AG04450 (cell line): ENCODE results near the gene RIF1. TPM values are rescaled to one million over a fixed set of nuclear protein-coding genes. Genes with fewer than 3 reads are reported as not detected.
"Not testable (repeated sequence)": the region's sequence is repeated elsewhere in the genome, so short reads cannot be mapped to it uniquely, and the experiment has no call there.

Experiments
- CTCF ChIA-PET: fragments of 300-600, 350-600 bp; formaldehyde crosslinking; extraction: SDS; loops from one replicate; lab custom pipeline; 2022; ENCODE audit warnings: antibody characterized with exemption, inconsistent platforms; lab: Charles Lee
- POLR2A ChIA-PET: fragments of 350-600 bp; formaldehyde crosslinking; extraction: SDS; loops from one replicate; lab custom pipeline; 2021; ENCODE audit warnings: antibody characterized with exemption, inconsistent platforms; lab: Yijun Ruan, JAX
- DNase-seq: peaks from one replicate; pipeline ENCODE4 v3.0.0-alpha.2; 2011; ENCODE audit warnings: low read depth, low spot score
- H3K27ac ChIP-seq: one replicate; pipeline ENCODE4 v1.5.1; 2012; ENCODE audit warnings: low read depth, low read length, control low read depth
- H3K27me3 ChIP-seq: one replicate; pipeline ENCODE4 v1.6.0; 2012; ENCODE audit warnings: low read length; ENCODE audit not compliant: control insufficient read depth, insufficient read depth
- H3K4me3 ChIP-seq: 2 replicates; pipeline ENCODE4 v1.5.1; 2011; ENCODE audit warnings: mild to moderate bottlenecking, low read depth, low read length, control low read depth
- H3K9me3 ChIP-seq: 2 replicates; pipeline ENCODE4 v1.5.1; 2012; ENCODE audit warnings: low read length; ENCODE audit not compliant: control insufficient read depth, insufficient read depth
- CTCF ChIP-seq: IDR thresholded peaks from 2 replicates; pipeline ENCODE4 v1.5.1; 2011; ENCODE audit warnings: low read depth, low read length, control low read depth, inconsistent platforms
- polyA plus RNA-seq: library from polyadenylated mRNA; depleted of rRNA; stranded (reverse); fragments of >200 nt; gene quantifications from 2 replicates; pipeline ENCODE4 v1.2.3, GENCODE V29; 2011

Gene RIF1
- polyA plus RNA-seq, 1 experiment, result 15.0 TPM

- CTCF ChIA-PET, result interaction anchor here (0.6 to 1.2 kb wide), 13 partner anchors 9 to 160 kb away, joined by 3 to 11 read pairs (median 4); no protein-coding TSS in a partner anchor
- POLR2A ChIA-PET, result interaction anchor here (0.6 to 1.1 kb wide), 6 partner anchors 8 to 1266 kb away, joined by 3 to 8 read pairs (median 6); partner anchors contain the start of gene NMI
- no peaks in the 10 kb centered on the region for H3K27me3 ChIP-seq
- no peak for DNase-seq
- no peak for TF ChIP-seq CTCF
- no peaks in the 10 kb centered on the region; the same call in 1 of the 2 replicates for H3K9me3 ChIP-seq
- H3K4me3 ChIP-seq, result peak overlapping the region; percentile 96
- peak overlapping the region; percentile 90 for H3K27ac ChIP-seq
Observed at GRCh38 chr2:151410485-151410834, 758 bp downstream of the RIF1 start.

DNA sequence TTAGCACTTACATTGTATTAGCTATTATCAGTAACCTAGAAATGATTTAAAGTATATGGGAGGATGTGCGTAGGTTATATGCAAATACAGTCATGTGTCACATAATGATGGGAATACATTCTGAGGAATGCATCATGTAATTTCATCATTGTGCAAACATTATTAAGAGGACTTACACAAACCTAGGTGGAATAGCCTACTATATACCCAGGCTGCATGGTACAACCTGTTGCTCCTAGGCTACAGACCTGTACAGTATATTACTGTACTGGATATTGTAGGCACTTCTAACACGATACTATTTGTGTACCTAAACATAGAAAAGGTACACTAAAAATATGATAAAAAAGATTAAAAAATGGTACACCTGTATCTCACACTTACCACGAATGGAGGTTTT lies 7.9 kb downstream of the RIF1 start:
- POLR2A ChIA-PET, result interaction anchor here (0.6 kb wide), 2 partner anchors 8 to 22 kb away, joined by 3 to 5 read pairs; no protein-coding TSS in a partner anchor
- Histone ChIP-seq H3K4me3 (no peak overlapping the region), H3K9me3 (no peaks in the 10 kb centered on the region), H3K27ac (no peak overlapping the region), H3K27me3 (no peaks in the 10 kb centered on the region)
- CTCF ChIA-PET, result no interaction called here
- DNase-seq, result no peak
- TF ChIP-seq CTCF, result no peak

- not testable (repeated sequence) for DNase-seq, H3K4me3 ChIP-seq, H3K9me3 ChIP-seq, H3K27ac ChIP-seq, H3K27me3 ChIP-seq
- ChIA-PET CTCF (interaction anchor here (4.1 kb wide), 1 partner anchor 16 kb away, joined by 27 read pairs; no protein-coding TSS in a partner anchor), POLR2A (interaction anchor here (0.6 kb wide), 1 partner anchor 171 kb away, joined by 3 read pairs; no protein-coding TSS in a partner anchor)
Observed at GRCh38 chr2:151421681-151422080, 12.0 kb downstream of the RIF1 start.

- Histone ChIP-seq H3K4me3 (no peak overlapping the region), H3K27me3 (no peaks in the 10 kb centered on the region), H3K9me3 (no peaks in the 10 kb centered on the region), H3K27ac (no peak overlapping the region)
- DNase-seq, result no peak
- ChIA-PET POLR2A (no interaction called here), CTCF (interaction anchor here (4.1 kb wide), 1 partner anchor 14 kb away, joined by 27 read pairs; no protein-coding TSS in a partner anchor)
- TF ChIP-seq CTCF, result no peak
Observed at GRCh38 chr2:151422917-151423439, 13.3 kb downstream of the RIF1 start.

DNA sequence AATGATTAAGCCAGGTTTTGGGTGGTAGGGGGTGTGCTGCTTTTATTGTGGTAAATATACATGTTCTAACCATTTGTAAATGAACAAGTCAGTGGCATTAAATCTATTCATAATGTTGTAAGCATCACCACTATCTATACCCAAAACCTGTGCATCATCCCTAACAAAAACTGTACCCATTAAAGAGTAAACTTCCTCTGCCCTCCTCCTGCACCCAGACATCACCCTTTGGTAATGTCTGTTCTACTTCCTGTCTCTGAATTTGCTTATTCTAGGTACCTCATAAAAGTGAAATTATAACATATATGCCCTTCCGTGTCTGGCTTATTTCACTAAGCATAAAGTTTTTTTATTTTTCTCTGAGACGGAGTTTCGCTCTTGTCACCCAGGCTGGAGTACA lies 14.1 kb downstream of the RIF1 start:
- Histone ChIP-seq H3K27me3 (no peaks in the 10 kb centered on the region), H3K9me3 (no peaks in the 10 kb centered on the region), H3K4me3 (no peak overlapping the region), H3K27ac (no peak overlapping the region)
- CTCF ChIA-PET, result interaction anchor here (4.1 kb wide), 1 partner anchor 14 kb away, joined by 27 read pairs; no protein-coding TSS in a partner anchor
- TF ChIP-seq CTCF, result no peak
- DNase-seq, result no peak
- POLR2A ChIA-PET, result no interaction called here
